Neural cell (in vitro differentiated cells): Measurements from ENCODE around the gene FIGNL2. TPM values are rescaled to one million over a fixed set of nuclear protein-coding genes. Genes with fewer than 3 reads are reported as not detected.

Source experiments
- H2AFZ ChIP-seq: fragments of 200-600, 300-800 bp; sonication (generic), shearing (Covaris generic); 2 replicates; pipeline ENCODE4 v1.6.0; 2014; ENCODE audit warnings: low read depth, mild to moderate bottlenecking, antibody characterized with exemption, low read length, moderate library complexity
- H3F3A ChIP-seq: fragments of 200-600 bp; shearing (Covaris generic); 2 replicates; pipeline ENCODE4 v1.6.1; 2016; ENCODE audit warnings: mild to moderate bottlenecking, moderate library complexity, mixed read lengths, antibody characterized with exemption, low read length; ENCODE audit not compliant: insufficient read depth, poor library complexity, severe bottlenecking
- H3K27ac ChIP-seq: fragments of 200-600, 300-800 bp; sonication (generic), shearing (Covaris generic); 2 replicates; pipeline ENCODE4 v1.5.1; 2014; ENCODE audit warnings: mild to moderate bottlenecking, low read length, moderate library complexity
- H3K27me3 ChIP-seq: fragments of 300-800, 200-600 bp; sonication (generic), shearing (Covaris generic); 2 replicates; pipeline ENCODE4 v1.6.0; 2014; ENCODE audit warnings: mild to moderate bottlenecking, low read depth, low read length, moderate library complexity; ENCODE audit not compliant: insufficient read depth
- H3K36me3 ChIP-seq: fragments of 300-800, 200-600 bp; sonication (generic), shearing (Covaris generic); 2 replicates; pipeline ENCODE4 v1.5.1; 2014; ENCODE audit warnings: mild to moderate bottlenecking, antibody characterized with exemption, low read length, moderate library complexity; ENCODE audit not compliant: insufficient read depth
- H3K4me2 ChIP-seq: fragments of 300-800, 200-600 bp; sonication (generic), shearing (Covaris generic); 2 replicates; pipeline ENCODE4 v1.6.0; 2014; ENCODE audit warnings: mild to moderate bottlenecking, low read length
- H3K4me3 ChIP-seq: fragments of 300-800, 200-600 bp; sonication (generic), shearing (Covaris generic); 2 replicates; pipeline ENCODE4 v1.5.1; 2014; ENCODE audit warnings: mild to moderate bottlenecking, low read length, moderate library complexity
- H3K79me2 ChIP-seq: fragments of 200-600 bp; shearing (Covaris generic); replicated peaks from 2 replicates; pipeline ENCODE4 v1.6.0; 2014; ENCODE audit warnings: mild to moderate bottlenecking, low read length, moderate library complexity; ENCODE audit not compliant: insufficient read depth
- H3K9ac ChIP-seq: fragments of 300-800, 200-600 bp; sonication (generic), shearing (Covaris generic); 2 replicates; pipeline ENCODE4 v1.6.1; 2016; ENCODE audit warnings: mild to moderate bottlenecking, low read length, mixed read lengths
- H3K9me2 ChIP-seq: fragments of 200-600 bp; shearing (Covaris generic); 2 replicates; pipeline ENCODE4 v1.6.1; 2016; ENCODE audit warnings: mild to moderate bottlenecking, low read length, mixed read lengths; ENCODE audit not compliant: insufficient read depth
- H3K9me3 ChIP-seq: fragments of 200-600, 300-800 bp; sonication (generic), shearing (Covaris generic); 2 replicates; pipeline ENCODE4 v1.6.1; 2016; ENCODE audit warnings: mild to moderate bottlenecking, mixed run types, low read length, moderate library complexity, mixed read lengths
- H4K20me1 ChIP-seq: fragments of 200-600 bp; shearing (Covaris generic); 2 replicates; pipeline ENCODE4 v1.6.1; 2016; ENCODE audit warnings: mild to moderate bottlenecking, mixed run types; ENCODE audit not compliant: insufficient read depth
- EP300 ChIP-seq: fragments of 450-650 bp; conservative IDR thresholded peaks from 2 replicates; pipeline ENCODE4 v1.6.1; 2014; ENCODE audit warnings: antibody characterized with exemption, mild to moderate bottlenecking, moderate library complexity; ENCODE audit not compliant: poor library complexity, severe bottlenecking
- EZH2 ChIP-seq: fragments of 200-600, 300-800 bp; shearing (Covaris generic), sonication (generic); IDR thresholded peaks from 2 replicates; pipeline ENCODE4 v1.6.1; 2014; ENCODE audit warnings: antibody characterized with exemption, low read length, borderline replicate concordance, mild to moderate bottlenecking; ENCODE audit not compliant: insufficient read depth, poor library complexity, severe bottlenecking
- MXI1 ChIP-seq: fragments of 450-650 bp; conservative IDR thresholded peaks from 2 replicates; pipeline ENCODE4 v1.6.1; 2014; ENCODE audit warnings: antibody characterized with exemption, mild to moderate bottlenecking; ENCODE audit not compliant: poor library complexity, severe bottlenecking
- POLR2AphosphoS5 ChIP-seq: IDR thresholded peaks from 2 replicates; pipeline ENCODE4 v1.6.1; 2012
- RAD21 ChIP-seq: fragments of 450-650 bp; conservative IDR thresholded peaks from 2 replicates; pipeline ENCODE4 v1.6.1; 2014; ENCODE audit warnings: antibody characterized with exemption, mild to moderate bottlenecking, moderate library complexity
- SMC3 ChIP-seq: fragments of 450-650 bp; conservative IDR thresholded peaks from 2 replicates; pipeline ENCODE4 v1.6.1; 2014; ENCODE audit warnings: antibody characterized with exemption, mild to moderate bottlenecking, moderate library complexity; ENCODE audit not compliant: poor library complexity
- TAF1 ChIP-seq: IDR thresholded peaks from 2 replicates; pipeline ENCODE4 v1.6.1; 2012; ENCODE audit warnings: low read depth
- polyA plus RNA-seq: library from polyadenylated mRNA; depleted of rRNA; stranded (reverse); fragments of >200 nt; gene quantifications from 2 replicates; pipeline ENCODE4 v1.2.3, GENCODE V29; 2014
- TF ChIP-seq, protein P1 (sequence below): IDR thresholded peaks from 2 replicates; pipeline ENCODE4 v1.6.1; 2012; ENCODE audit warnings: borderline replicate concordance
- TF ChIP-seq, protein P2 (sequence below): fragments of 450-650 bp; IDR thresholded peaks from 2 replicates; pipeline ENCODE4 v1.5.1; 2014; ENCODE audit warnings: antibody characterized with exemption, mild to moderate bottlenecking, moderate library complexity; ENCODE audit not compliant: poor library complexity, severe bottlenecking

FIGNL2 gene
- polyA plus RNA-seq, 1 donor from 2014 or later, result 0.21 TPM

DNA sequence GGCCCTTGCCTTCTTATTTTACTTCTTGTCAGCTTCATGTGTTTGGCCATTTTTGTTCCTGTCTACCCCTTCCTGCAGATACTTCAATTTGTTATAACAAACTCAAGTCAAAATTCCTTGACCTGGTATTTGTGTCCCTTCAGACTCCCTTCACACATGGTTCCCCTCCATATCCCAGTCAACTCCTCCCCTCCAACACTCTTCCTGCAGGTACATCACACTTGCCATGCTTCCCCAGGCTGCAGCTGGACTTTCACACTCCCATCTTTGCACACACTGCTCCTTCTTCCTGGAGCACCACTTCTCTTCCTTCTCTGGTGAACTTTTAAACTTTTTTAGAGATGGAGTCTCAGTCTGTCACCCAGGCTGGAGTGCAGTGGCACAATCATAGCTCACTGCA is 18.9 kb upstream of the FIGNL2 start:
- H3K9me3 ChIP-seq, result no peaks in the 10 kb centered on the region
- H3K27ac ChIP-seq, result no peak overlapping the region
- no peak overlapping the region for H3K4me2 ChIP-seq

DNA sequence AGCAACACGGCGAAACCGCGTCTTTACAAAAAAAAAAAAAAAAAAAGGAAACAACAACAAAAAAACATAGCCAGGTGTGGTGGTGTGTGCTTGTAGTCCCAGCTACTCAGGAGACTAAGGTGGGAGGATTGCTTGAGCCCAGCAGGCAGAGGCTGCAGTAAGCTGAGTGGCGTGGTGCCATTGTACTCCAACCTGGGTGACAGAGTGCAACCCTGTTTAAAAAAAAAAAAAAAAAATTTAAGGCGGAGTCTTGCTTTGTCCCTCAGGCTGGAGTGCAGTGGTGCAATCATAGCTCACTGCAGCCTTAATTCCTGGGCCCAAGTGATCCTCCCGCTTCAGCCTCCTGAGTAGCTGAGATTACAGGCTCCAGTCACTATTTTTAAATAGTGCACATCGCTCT is 18.2 kb upstream of the FIGNL2 start:
- Histone ChIP-seq H3F3A (no peaks in the 10 kb centered on the region), H4K20me1 (no peaks in the 10 kb centered on the region), H3K9ac (no peak overlapping the region), H3K36me3 (no peaks in the 10 kb centered on the region), H3K27me3 (peaks cover 16% of the 10 kb centered on the region), H3K4me2 (no peak overlapping the region), H3K9me3 (no peaks in the 10 kb centered on the region), H3K9me2 (no peaks in the 10 kb centered on the region), H2AFZ (no peak overlapping the region), H3K79me2 (no peaks in the 10 kb centered on the region), H3K27ac (no peak overlapping the region), H3K4me3 (no peak overlapping the region)
- TF ChIP-seq SMC3, result no peak
- no peak for TF ChIP-seq EP300
- no peak for TF ChIP-seq RAD21
- TF ChIP-seq, protein P1, sequence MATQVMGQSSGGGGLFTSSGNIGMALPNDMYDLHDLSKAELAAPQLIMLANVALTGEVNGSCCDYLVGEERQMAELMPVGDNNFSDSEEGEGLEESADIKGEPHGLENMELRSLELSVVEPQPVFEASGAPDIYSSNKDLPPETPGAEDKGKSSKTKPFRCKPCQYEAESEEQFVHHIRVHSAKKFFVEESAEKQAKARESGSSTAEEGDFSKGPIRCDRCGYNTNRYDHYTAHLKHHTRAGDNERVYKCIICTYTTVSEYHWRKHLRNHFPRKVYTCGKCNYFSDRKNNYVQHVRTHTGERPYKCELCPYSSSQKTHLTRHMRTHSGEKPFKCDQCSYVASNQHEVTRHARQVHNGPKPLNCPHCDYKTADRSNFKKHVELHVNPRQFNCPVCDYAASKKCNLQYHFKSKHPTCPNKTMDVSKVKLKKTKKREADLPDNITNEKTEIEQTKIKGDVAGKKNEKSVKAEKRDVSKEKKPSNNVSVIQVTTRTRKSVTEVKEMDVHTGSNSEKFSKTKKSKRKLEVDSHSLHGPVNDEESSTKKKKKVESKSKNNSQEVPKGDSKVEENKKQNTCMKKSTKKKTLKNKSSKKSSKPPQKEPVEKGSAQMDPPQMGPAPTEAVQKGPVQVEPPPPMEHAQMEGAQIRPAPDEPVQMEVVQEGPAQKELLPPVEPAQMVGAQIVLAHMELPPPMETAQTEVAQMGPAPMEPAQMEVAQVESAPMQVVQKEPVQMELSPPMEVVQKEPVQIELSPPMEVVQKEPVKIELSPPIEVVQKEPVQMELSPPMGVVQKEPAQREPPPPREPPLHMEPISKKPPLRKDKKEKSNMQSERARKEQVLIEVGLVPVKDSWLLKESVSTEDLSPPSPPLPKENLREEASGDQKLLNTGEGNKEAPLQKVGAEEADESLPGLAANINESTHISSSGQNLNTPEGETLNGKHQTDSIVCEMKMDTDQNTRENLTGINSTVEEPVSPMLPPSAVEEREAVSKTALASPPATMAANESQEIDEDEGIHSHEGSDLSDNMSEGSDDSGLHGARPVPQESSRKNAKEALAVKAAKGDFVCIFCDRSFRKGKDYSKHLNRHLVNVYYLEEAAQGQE, result no peak
- no peak for TF ChIP-seq POLR2AphosphoS5
- no peak for TF ChIP-seq TAF1
- TF ChIP-seq, protein P2, sequence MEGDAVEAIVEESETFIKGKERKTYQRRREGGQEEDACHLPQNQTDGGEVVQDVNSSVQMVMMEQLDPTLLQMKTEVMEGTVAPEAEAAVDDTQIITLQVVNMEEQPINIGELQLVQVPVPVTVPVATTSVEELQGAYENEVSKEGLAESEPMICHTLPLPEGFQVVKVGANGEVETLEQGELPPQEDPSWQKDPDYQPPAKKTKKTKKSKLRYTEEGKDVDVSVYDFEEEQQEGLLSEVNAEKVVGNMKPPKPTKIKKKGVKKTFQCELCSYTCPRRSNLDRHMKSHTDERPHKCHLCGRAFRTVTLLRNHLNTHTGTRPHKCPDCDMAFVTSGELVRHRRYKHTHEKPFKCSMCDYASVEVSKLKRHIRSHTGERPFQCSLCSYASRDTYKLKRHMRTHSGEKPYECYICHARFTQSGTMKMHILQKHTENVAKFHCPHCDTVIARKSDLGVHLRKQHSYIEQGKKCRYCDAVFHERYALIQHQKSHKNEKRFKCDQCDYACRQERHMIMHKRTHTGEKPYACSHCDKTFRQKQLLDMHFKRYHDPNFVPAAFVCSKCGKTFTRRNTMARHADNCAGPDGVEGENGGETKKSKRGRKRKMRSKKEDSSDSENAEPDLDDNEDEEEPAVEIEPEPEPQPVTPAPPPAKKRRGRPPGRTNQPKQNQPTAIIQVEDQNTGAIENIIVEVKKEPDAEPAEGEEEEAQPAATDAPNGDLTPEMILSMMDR, result no peak
- no peak for TF ChIP-seq EZH2
- TF ChIP-seq MXI1, result no peak

More for the DNA sequence above, 18.9 kb upstream of the FIGNL2 start:
- Histone ChIP-seq H3K27me3 (peaks cover 16% of the 10 kb centered on the region), H4K20me1 (no peaks in the 10 kb centered on the region), H3K4me3 (no peak overlapping the region), H3F3A (no peaks in the 10 kb centered on the region), H3K79me2 (no peaks in the 10 kb centered on the region), H3K9ac (no peak overlapping the region), H3K9me2 (no peaks in the 10 kb centered on the region), H3K36me3 (no peaks in the 10 kb centered on the region), H2AFZ (no peak overlapping the region)
- TF ChIP-seq POLR2AphosphoS5 (no peak), RAD21 (no peak), EP300 (no peak), SMC3 (no peak), MXI1 (no peak), EZH2 (no peak), TAF1 (no peak)
- TF ChIP-seq, protein P2, result no peak
- TF ChIP-seq, protein P1, result no peak
